IMR-90 (cell line): Measurements from ENCODE around the gene SMAD4. TPM values are rescaled to one million over a fixed set of nuclear protein-coding genes. Genes with fewer than 3 reads are reported as not detected.

Source experiments
- ATAC-seq: fragments of 200-7000 bp; cut with Tn5 transposase; 2 replicates; pipeline ENCODE4 v1.9.1; 2020; ENCODE audit warnings: low read depth, mild to moderate bottlenecking, moderate library complexity
- BruUV-seq: library from RNA; stranded (reverse); fragments of 400-500 nt; replicated peaks from 2 replicates; lab custom pipeline; 2021; lab: Mats Ljungman, UMichigan
- CTCF ChIA-PET: fragments of 300-600 bp; formaldehyde crosslinking; extraction: SDS; loops from one replicate; lab custom pipeline; 2021; ENCODE audit warnings: antibody characterized with exemption; lab: Yijun Ruan, JAX
- POLR2A ChIA-PET: fragments of 300-600 bp; sonication (Branson Sonifier 250); formaldehyde crosslinking; loops from one replicate; lab custom pipeline; 2022; ENCODE audit warnings: antibody characterized with exemption; ENCODE audit not compliant: unreplicated experiment; lab: Charles Lee
- DNase-seq: peaks from one replicate; pipeline ENCODE4 v3.0.0; 2013
- H2AFZ ChIP-seq: replicated peaks from 2 replicates; pipeline ENCODE3; 2013; ENCODE audit warnings: low read length, mild to moderate bottlenecking; ENCODE audit not compliant: poor library complexity
- H2AK5ac ChIP-seq: 2 replicates; pipeline ENCODE4 v1.6.1; 2013; ENCODE audit warnings: low read depth, low read length, inconsistent platforms
- H2AK9ac ChIP-seq: replicated peaks from 2 replicates; pipeline ENCODE3; 2013; ENCODE audit warnings: mild to moderate bottlenecking, low read depth, low read length, moderate library complexity; ENCODE audit not compliant: poor library complexity
- H2BK120ac ChIP-seq: 2 replicates; pipeline ENCODE4 v1.6.1; 2013; ENCODE audit warnings: low read depth, low read length, inconsistent platforms
- H2BK15ac ChIP-seq: 3 replicates; pipeline ENCODE4 v1.6.1; 2013; ENCODE audit warnings: low read depth, low read length, inconsistent platforms
- H2BK20ac ChIP-seq: 2 replicates; pipeline ENCODE4 v1.6.1; 2013; ENCODE audit warnings: low read depth, mild to moderate bottlenecking, inconsistent platforms, low read length, moderate library complexity
- H2BK5ac ChIP-seq: 2 replicates; pipeline ENCODE4 v1.6.1; 2013; ENCODE audit warnings: mild to moderate bottlenecking, low read depth, low read length, inconsistent platforms; ENCODE audit not compliant: poor library complexity, severe bottlenecking
- H3K14ac ChIP-seq: replicated peaks from 2 replicates; pipeline ENCODE4 v1.6.1; 2013; ENCODE audit warnings: low read depth, low read length, inconsistent platforms
- H3K18ac ChIP-seq: 2 replicates; pipeline ENCODE4 v1.6.1; 2013; ENCODE audit warnings: low read depth, low read length, control low read depth
- H3K23ac ChIP-seq: 2 replicates; pipeline ENCODE4 v1.6.1; 2013; ENCODE audit warnings: low read depth, low read length, inconsistent platforms
- H3K27ac ChIP-seq: 2 replicates; pipeline ENCODE4 v1.5.1; 2013; ENCODE audit warnings: mild to moderate bottlenecking, control low read depth, low read length; ENCODE audit not compliant: insufficient read depth
- H3K27me3 ChIP-seq: 2 replicates; pipeline ENCODE4 v1.6.1; 2013; ENCODE audit warnings: low read length; ENCODE audit not compliant: control insufficient read depth, insufficient read depth
- H3K36me3 ChIP-seq: 2 replicates; pipeline ENCODE4 v1.6.1; 2013; ENCODE audit warnings: low read length, mixed read lengths; ENCODE audit not compliant: control insufficient read depth, insufficient read depth
- H3K4ac ChIP-seq: 2 replicates; pipeline ENCODE4 v1.6.1; 2013; ENCODE audit warnings: low read depth, low read length, inconsistent platforms
- H3K4me1 ChIP-seq: 2 replicates; pipeline ENCODE4 v1.6.1; 2013; ENCODE audit warnings: low read length, mixed read lengths; ENCODE audit not compliant: control insufficient read depth, insufficient read depth
- H3K4me2 ChIP-seq: 2 replicates; pipeline ENCODE4 v1.6.1; 2013; ENCODE audit warnings: low read depth, mild to moderate bottlenecking, control low read depth, low read length, moderate library complexity
- H3K4me3 ChIP-seq: 2 replicates; pipeline ENCODE4 v1.5.1; 2013; ENCODE audit warnings: low read depth, mild to moderate bottlenecking, control low read depth, low read length, moderate library complexity; ENCODE audit not compliant: insufficient read depth
- H3K56ac ChIP-seq: 2 replicates; pipeline ENCODE4 v1.6.1; 2013; ENCODE audit warnings: low read length, inconsistent platforms; ENCODE audit not compliant: insufficient read depth; ENCODE audit errors: extremely low read depth
- H3K79me1 ChIP-seq, 2 experiments: 2 replicates each; pipeline ENCODE4 v1.6.1; 2013; ENCODE audit warnings: low read length in 2 of 2, inconsistent platforms in 1 of 2, low read depth in 1 of 2
- H3K9ac ChIP-seq: 2 replicates; pipeline ENCODE4 v1.6.1; 2013; ENCODE audit warnings: low read depth, low read length, control low read depth
- H3K9me1 ChIP-seq: 2 replicates; pipeline ENCODE4 v1.6.1; 2013; ENCODE audit warnings: low read length, inconsistent platforms; ENCODE audit not compliant: insufficient read depth
- H3K9me3 ChIP-seq: 2 replicates; pipeline ENCODE4 v1.6.1; 2013; ENCODE audit warnings: low read length; ENCODE audit not compliant: control insufficient read depth, insufficient read depth
- H4K20me1 ChIP-seq: 2 replicates; pipeline ENCODE4 v1.6.1; 2013; ENCODE audit warnings: low read length, inconsistent platforms; ENCODE audit not compliant: insufficient read depth
- H4K5ac ChIP-seq: 2 replicates; pipeline ENCODE4 v1.6.1; 2013; ENCODE audit warnings: mild to moderate bottlenecking, low read depth, low read length, control low read depth
- H4K8ac ChIP-seq, 2 experiments: 2 replicates each; pipeline ENCODE4 v1.6.1; 2013; ENCODE audit warnings: low read depth in 2 of 2, low read length in 2 of 2, control low read depth in 1 of 2, inconsistent platforms in 1 of 2
- H4K91ac ChIP-seq: 2 replicates; pipeline ENCODE4 v1.6.1; 2013; ENCODE audit warnings: low read depth, low read length, inconsistent platforms; ENCODE audit not compliant: insufficient read depth
- FOS ChIP-seq: fragments of 150-350 bp; IDR thresholded peaks from 2 replicates; pipeline ENCODE4 v1.6.1; 2016; ENCODE audit warnings: low read depth, low read length
- MAZ ChIP-seq: IDR thresholded peaks from 2 replicates; pipeline ENCODE4 v1.6.1; 2012; ENCODE audit warnings: low read depth, mild to moderate bottlenecking, low read length, improper control_type of control experiment, moderate library complexity, borderline replicate concordance
- POLR2A ChIP-seq: IDR thresholded peaks from 2 replicates; pipeline ENCODE4 v1.6.1; 2012; ENCODE audit warnings: mild to moderate bottlenecking, low read depth, low read length
- RAD21 ChIP-seq: IDR thresholded peaks from 2 replicates; pipeline ENCODE4 v1.6.1; 2012; ENCODE audit warnings: low read length, improper control_type of control experiment
- SMC3 ChIP-seq: fragments of 150-350 bp; IDR thresholded peaks from 2 replicates; pipeline ENCODE4 v1.6.1; 2016; ENCODE audit warnings: low read depth, mild to moderate bottlenecking, antibody characterized with exemption, low read length, moderate library complexity
- WGBS, 2 experiments: methylation state at CpG; one replicate each; pipeline versions ENCODE4 v1.1.5 to v1.1.7; 2013; ENCODE audit warnings: missing lambda C conversion rate in 2 of 2; ENCODE audit not compliant: insufficient read length in 1 of 2; ENCODE audit errors: extremely low coverage in 2 of 2; 5-methylcytosine and 5-hydroxymethylcytosine counted together
- dilution Hi-C: fragments of 300-500 bp; cut with HindIII; formaldehyde crosslinking; loops from one replicate; pipeline ENCODE4 v1.14.3; 2018; ENCODE audit warnings: low sequenced_read_pairs; ENCODE audit not compliant: unreplicated experiment
- in situ Hi-C: fragments of 300-500 bp; cut with MboI; formaldehyde crosslinking; loops from 3 replicates; pipeline ENCODE4 v1.14.3; 2019; ENCODE audit warnings: low sequenced_read_pairs, inconsistent platforms, mixed read lengths
- intact Hi-C: fragments of 100-400 bp; cut with micrococcal nuclease; formaldehyde crosslinking; loops from 2 replicates; pipeline ENCODE4 v1.10.0; 2022
- polyA plus RNA-seq, 3 experiments: library from polyadenylated mRNA; depleted of rRNA; stranded (reverse); fragments of >200 nt; gene quantifications; 2 replicates each; pipeline ENCODE4 v1.2.3, GENCODE V29; 2012; ENCODE audit warnings: low replicate concordance in 1 of 3
- total RNA-seq: library from RNA; depleted of rRNA; stranded (reverse); fragments of >200 nt; gene quantifications from 2 replicates; pipeline ENCODE4 v1.2.3, GENCODE V29; 2012
- TF ChIP-seq, protein P1 (sequence below): conservative IDR thresholded peaks from 2 replicates; pipeline ENCODE4 v1.5.1; 2012; ENCODE audit warnings: mild to moderate bottlenecking, low read depth, low read length, improper control_type of control experiment

Gene SMAD4
- total and polyA plus RNA-seq, 2 of the 4 experiments (the other 2 are of a cell fraction): 57.6 to 145 TPM

DNA sequence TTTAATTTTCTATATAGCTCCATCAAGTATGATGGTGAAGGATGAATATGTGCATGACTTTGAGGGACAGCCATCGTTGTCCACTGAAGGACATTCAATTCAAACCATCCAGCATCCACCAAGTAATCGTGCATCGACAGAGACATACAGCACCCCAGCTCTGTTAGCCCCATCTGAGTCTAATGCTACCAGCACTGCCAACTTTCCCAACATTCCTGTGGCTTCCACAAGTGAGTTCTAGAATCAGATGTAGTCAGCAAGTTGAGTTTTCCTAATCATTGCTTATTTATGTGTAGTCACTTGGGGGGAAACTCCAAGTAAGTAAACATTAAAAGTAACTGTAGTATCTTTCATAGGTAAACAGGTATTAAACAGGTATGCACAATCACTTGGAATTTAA lies 24.8 kb downstream of the SMAD4 start:
- Histone ChIP-seq H2AK9ac (peak overlapping the region; percentile 52), H3K56ac (no peak overlapping the region), H3K27ac (no peak overlapping the region), H3K9me1 (no peaks in the 10 kb centered on the region), H2BK120ac (no peak overlapping the region), H2BK15ac (no peak overlapping the region), H3K18ac (no peak overlapping the region), H4K91ac (no peak overlapping the region), H4K8ac (no peak overlapping the region), H3K27me3 (no peaks in the 10 kb centered on the region), H2AFZ (no peak overlapping the region), H3K36me3 (peaks cover 10% of the 10 kb centered on the region), H3K9me3 (no peaks in the 10 kb centered on the region), H3K4me3 (no peak overlapping the region), H3K4me1 (peaks cover 2% of the 10 kb centered on the region; the same call in 1 of the 2 replicates), H3K14ac (0 out of 2 replicates have a peak overlapping the region, but pooled peaks have one; percentile 14), H3K4me2 (0 out of 2 replicates have a peak overlapping the region, but pooled peaks have one; percentile 34), H4K20me1 (peaks cover 10% of the 10 kb centered on the region; the same call in 1 of the 2 replicates), H2BK5ac (peak overlapping the region; percentile 50), H2AK5ac (no peak overlapping the region), H3K4ac (no peak overlapping the region), H3K79me1 (peaks cover 3 to 34% of the 10 kb centered on the region in 2 experiments; a peak in 3 of 4 replicates), H2BK20ac (no peak overlapping the region), H3K9ac (no peak overlapping the region), H4K5ac (no peak overlapping the region), H3K23ac (no peak overlapping the region)
- ChIA-PET POLR2A (interaction anchor here (0.8 kb wide), 1 partner anchor 26 kb away, joined by 3 read pairs; no protein-coding TSS in a partner anchor), CTCF (interaction anchor here (0.8 to 1.1 kb wide), 2 partner anchors 13 to 16 kb away, joined by 4 read pairs; no protein-coding TSS in a partner anchor)
- in situ Hi-C loops: no loop called here
- ATAC-seq (peak; percentile 52; the same call in 1 of the 2 replicates), DNase-seq (peak; percentile 50)
- TF ChIP-seq FOS (no peak), MAZ (no peak), SMC3 (no peak), RAD21 (no peak), POLR2A (no peak)
- TF ChIP-seq, protein P1, sequence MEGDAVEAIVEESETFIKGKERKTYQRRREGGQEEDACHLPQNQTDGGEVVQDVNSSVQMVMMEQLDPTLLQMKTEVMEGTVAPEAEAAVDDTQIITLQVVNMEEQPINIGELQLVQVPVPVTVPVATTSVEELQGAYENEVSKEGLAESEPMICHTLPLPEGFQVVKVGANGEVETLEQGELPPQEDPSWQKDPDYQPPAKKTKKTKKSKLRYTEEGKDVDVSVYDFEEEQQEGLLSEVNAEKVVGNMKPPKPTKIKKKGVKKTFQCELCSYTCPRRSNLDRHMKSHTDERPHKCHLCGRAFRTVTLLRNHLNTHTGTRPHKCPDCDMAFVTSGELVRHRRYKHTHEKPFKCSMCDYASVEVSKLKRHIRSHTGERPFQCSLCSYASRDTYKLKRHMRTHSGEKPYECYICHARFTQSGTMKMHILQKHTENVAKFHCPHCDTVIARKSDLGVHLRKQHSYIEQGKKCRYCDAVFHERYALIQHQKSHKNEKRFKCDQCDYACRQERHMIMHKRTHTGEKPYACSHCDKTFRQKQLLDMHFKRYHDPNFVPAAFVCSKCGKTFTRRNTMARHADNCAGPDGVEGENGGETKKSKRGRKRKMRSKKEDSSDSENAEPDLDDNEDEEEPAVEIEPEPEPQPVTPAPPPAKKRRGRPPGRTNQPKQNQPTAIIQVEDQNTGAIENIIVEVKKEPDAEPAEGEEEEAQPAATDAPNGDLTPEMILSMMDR: no peak
- no TSS peak for BruUV-seq
- intact Hi-C loops: loop anchor here (5.0 kb wide), 1 partner anchor 87 kb away; the partner anchor contains the start of gene ELAC1
- dilution Hi-C loops: no loop called here
- no CpG with 5 or more reads among the region's 3 CpGs for WGBS, 2 experiments
